HG02852 (cell line): ENCODE measurements around the gene PLEKHM1.
A peak's percentile ranks its signal among the peaks of the same experiment; 100 is the strongest.
"Not testable (repeated sequence)": the region's sequence is repeated elsewhere in the genome, so short reads cannot be mapped to it uniquely, and the experiment has no call there.

ENCODE experiments used
- ATAC-seq: cut with Tn5 transposase; IDR thresholded peaks from one replicate; pipeline ENCODE4 v1.9.1; 2021; ENCODE audit warnings: mild to moderate bottlenecking, moderate library complexity; ENCODE audit not compliant: unreplicated experiment

Gene PLEKHM1

GRCh38 chr17:45490615-45491433, at the start of gene PLEKHM1:
PLEKHM1 (minus strand) TSS chr17:45490721; CDS start chr17:45482484, 8,237 bp downstream.
- ATAC-seq = peak; percentile 91

- ATAC-seq = not testable (repeated sequence)
These were observed 47.6 kb upstream of the PLEKHM1 start for GRCh38 chr17:45538168-45538567.

GRCh38 chr17:45506072-45506471, 15.6 kb upstream of the PLEKHM1 start:
- not testable (repeated sequence) for ATAC-seq

- ATAC-seq = not testable (repeated sequence)
These were observed 14.7 kb upstream of the PLEKHM1 start for GRCh38 chr17:45505183-45505582.

- ATAC-seq = not testable (repeated sequence)
These were observed 10.7 kb upstream of the PLEKHM1 start for GRCh38 chr17:45501092-45501707.

- not testable (repeated sequence) for ATAC-seq
These were observed 10.0 kb upstream of the PLEKHM1 start for GRCh38 chr17:45500478-45500877.

DNA sequence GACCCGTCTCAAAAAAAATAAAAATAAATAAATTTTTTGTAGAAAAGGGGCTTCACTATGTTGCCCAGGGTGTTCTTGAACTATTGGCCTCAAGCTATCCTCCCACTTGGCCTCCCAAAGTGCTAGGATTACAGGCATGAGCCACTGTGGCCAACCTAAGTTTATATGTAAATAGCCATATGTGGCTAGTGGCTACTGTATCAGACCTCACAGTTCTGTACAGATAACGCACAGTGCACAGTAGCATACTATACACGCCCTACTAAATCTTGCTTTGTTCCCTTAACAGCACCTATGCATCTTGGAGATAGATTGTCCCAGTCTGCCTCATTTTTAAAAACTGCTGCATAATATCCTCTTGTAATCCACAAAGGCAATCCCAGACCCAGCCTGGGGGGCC, 8.7 kb upstream of the PLEKHM1 start:
- not testable (repeated sequence) for ATAC-seq

DNA sequence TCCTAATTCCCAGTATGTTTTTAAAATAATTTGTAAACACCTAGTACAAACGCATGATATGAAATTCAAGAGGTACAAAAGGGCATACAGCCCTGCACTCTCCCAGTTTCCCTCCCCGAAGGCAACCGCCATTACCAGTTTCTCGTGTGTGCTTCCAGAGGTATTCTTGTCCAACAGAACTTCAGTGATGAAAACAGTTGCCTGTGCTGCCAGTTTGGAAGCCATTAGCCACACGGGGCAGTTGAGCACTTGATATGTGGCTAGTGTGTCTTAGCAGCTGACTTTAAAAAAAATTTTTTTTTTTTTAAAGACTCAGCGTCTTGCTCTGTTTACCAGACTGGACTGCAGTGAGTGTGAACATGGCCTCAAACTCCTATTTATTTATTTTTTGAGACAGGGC, 7.9 kb upstream of the PLEKHM1 start:
- not testable (repeated sequence) for ATAC-seq

- not testable (repeated sequence) for ATAC-seq
These were observed 6.9 kb upstream of the PLEKHM1 start for GRCh38 chr17:45497449-45497848.

DNA sequence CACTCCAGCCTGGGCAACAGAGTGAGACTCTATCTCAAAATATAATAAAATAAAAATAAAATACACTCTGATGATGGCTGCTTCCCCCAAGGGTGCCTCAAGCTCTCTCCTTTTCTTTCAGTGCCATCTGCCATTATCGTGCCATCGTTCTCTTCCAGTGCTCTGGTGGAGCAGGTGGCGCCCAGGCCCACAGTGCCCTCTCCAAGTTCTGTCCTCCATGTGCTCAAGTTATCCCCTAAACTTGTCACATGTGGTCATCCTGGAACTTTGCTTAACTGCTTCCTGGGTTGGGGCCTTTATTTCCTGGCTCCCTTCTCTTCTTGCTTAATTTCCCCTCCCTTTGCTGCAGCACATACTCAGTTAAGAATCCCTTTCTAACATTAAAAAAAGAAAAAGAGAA, 6.0 kb upstream of the PLEKHM1 start:
- ATAC-seq = not testable (repeated sequence)

DNA sequence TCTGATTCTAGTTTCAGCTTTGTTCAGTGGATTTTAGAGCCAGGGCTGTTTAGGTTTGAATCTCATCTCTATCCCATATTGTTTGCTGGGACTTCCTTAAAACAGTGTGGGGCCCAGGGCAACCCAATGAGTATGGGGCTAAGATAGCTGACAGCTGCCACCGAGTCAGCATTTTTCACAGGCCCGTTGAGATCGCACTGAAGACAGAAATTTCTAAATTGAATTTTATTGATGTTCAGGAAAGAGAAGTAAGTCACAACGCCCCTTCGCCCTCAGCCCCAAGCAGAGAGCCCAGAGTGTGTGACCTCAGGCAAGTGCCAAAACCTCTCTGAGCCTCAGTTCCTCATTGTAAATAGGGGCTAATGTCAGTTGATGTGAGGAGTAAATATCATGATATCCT, 4.0 kb upstream of the PLEKHM1 start:
- not testable (repeated sequence) for ATAC-seq

GRCh38 chr17:45492156-45492555, 1.6 kb upstream of the PLEKHM1 start:
- ATAC-seq = not testable (repeated sequence)

GRCh38 chr17:45490198-45490597, 323 bp downstream of the PLEKHM1 start:
- ATAC-seq = peak; percentile 31

DNA sequence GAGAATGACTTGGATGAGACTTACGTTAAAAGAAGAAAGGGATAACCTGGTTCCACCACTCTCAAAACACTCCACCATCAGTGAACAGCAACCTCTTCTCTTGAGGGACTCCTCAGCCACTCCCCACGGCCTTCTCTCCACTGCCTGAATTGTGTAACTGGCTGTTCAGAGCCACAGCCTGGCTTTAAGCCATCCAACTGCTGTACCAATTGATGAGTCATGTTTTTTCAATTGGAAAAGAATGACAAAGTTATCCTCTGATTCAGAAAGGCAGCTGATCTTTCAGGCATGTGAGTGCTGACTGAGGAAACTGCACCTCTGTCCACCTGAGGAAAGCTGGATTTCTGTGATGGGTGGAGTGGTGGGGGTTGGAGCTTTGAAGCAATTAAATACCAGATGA, 2.8 kb downstream of the PLEKHM1 start:
- ATAC-seq = not testable (repeated sequence)

DNA sequence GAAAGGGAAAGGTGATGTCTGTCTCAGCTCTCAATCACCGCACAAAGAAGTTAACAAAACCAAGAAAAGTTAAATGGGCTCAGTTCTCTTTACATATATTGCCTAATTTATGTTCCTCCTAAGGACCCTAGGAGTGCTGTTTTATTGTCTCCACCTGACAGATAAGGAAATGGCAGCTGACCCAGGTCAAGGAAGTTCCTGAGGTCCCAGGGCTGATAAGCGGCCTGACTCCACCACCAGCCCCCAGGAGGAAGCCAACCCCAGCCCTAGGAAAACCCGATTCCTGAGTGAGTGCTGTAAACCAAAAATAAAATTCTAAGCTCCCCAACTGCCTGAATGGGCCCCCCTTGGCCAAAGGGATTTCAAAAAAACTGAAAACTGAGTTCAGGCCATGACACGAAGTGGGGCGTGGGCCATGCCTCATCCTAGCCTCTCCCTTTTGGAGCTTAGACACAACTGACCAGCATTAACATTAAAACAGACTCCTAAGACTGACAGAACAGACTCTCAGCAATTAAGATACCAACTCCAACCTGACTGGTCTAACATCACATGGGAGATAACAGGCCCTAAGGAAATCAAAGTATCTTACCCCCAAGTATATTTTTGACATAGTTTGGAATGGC, 6.8 kb downstream of the PLEKHM1 start:
- not testable (repeated sequence) for ATAC-seq

DNA sequence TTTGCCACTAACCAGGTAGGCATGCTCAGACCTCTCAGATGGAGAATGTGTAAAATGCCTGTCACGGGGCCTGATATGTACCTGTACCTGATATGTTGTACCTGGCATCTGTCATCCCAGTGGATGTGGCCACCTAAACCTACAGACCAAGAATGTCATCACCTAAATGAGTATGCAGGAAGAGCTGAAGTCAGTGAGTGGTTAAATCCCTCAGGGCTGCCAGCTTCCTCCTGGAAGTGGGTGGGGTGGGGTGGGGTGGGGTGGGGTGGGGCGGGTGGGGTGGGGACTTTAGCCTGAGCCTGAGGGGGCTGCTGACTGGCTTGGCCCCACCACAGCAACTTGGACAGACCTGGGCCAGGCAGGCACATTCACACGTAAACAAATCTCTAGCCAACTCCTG, 7.3 kb downstream of the PLEKHM1 start:
- not testable (repeated sequence) for ATAC-seq

GRCh38 chr17:45482317-45482716, 8.2 kb downstream of the PLEKHM1 start:
- not testable (repeated sequence) for ATAC-seq

- ATAC-seq = not testable (repeated sequence)
These were observed 15.1 kb downstream of the PLEKHM1 start for GRCh38 chr17:45475436-45475835.

DNA sequence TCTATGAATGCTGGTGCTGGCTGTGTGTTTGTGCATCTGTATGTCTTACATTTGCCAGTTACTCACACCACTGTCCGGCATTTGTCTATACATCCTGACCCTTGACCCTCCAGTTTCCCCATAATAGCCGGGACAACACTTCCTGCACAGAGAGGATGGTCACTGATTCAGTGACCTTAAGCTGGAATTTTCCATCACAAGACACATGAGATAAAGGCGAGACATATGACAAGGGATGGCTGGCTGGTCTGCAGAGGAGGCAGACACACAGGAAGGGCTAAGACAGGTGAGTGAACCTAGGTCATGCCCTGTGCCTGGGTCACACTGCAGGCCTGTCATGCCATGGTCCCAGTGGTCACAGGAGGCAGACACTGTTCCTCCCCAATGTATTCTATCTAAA, 18.3 kb downstream of the PLEKHM1 start:
- not testable (repeated sequence) for ATAC-seq

GRCh38 chr17:45469204-45469563, 21.3 kb downstream of the PLEKHM1 start:
- not testable (repeated sequence) for ATAC-seq

GRCh38 chr17:45468293-45469203, 22.0 kb downstream of the PLEKHM1 start:
- ATAC-seq = not testable (repeated sequence)
